GM21515 (cell line): Measurements from ENCODE around the gene SYCP1.
"Not testable (repeated sequence)": the region's sequence is repeated elsewhere in the genome, so short reads cannot be mapped to it uniquely, and the experiment has no call there.

ENCODE experiments used
- ATAC-seq: cut with Tn5 transposase; IDR thresholded peaks from one replicate; pipeline ENCODE4 v1.9.1; 2021; ENCODE audit not compliant: unreplicated experiment

The SYCP1 gene, protein sequence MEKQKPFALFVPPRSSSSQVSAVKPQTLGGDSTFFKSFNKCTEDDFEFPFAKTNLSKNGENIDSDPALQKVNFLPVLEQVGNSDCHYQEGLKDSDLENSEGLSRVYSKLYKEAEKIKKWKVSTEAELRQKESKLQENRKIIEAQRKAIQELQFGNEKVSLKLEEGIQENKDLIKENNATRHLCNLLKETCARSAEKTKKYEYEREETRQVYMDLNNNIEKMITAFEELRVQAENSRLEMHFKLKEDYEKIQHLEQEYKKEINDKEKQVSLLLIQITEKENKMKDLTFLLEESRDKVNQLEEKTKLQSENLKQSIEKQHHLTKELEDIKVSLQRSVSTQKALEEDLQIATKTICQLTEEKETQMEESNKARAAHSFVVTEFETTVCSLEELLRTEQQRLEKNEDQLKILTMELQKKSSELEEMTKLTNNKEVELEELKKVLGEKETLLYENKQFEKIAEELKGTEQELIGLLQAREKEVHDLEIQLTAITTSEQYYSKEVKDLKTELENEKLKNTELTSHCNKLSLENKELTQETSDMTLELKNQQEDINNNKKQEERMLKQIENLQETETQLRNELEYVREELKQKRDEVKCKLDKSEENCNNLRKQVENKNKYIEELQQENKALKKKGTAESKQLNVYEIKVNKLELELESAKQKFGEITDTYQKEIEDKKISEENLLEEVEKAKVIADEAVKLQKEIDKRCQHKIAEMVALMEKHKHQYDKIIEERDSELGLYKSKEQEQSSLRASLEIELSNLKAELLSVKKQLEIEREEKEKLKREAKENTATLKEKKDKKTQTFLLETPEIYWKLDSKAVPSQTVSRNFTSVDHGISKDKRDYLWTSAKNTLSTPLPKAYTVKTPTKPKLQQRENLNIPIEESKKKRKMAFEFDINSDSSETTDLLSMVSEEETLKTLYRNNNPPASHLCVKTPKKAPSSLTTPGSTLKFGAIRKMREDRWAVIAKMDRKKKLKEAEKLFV

DNA sequence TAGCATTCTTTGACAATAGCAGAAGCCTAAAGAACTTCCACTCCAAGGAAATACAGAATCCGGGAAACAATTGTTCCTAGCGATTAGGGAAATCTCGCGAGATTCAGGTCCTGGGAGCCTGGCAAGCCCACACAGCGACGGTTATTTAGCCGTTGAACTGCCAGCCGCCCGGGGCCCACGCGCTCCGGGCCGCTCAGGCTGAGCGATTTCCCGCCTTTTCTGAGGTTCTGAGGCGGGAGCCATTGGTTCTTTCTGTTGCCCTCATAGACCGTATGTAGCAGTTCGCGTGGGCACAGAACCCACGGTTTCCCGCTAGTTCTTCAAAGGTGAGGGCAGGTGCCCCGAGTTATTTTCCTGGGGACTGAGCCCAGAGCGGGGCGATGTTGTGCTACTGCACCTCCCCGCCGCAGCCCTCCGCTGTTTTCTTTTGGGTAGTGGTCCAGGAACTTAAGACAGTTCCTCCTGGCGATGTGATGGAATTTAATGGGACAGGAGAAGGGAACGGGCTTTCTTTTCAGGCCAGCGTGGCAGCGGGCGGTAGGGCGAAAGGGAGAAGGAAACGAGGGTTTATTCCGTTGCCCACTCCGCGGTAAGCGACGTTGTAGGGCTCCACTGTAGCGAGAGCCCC is at the start of gene SYCP1:
TSS of gene SYCP1 (plus strand) at position 171 of the 628 bp plus-strand sequence. CDS start 602 bp downstream, outside the sequence.
- no peak for ATAC-seq

DNA sequence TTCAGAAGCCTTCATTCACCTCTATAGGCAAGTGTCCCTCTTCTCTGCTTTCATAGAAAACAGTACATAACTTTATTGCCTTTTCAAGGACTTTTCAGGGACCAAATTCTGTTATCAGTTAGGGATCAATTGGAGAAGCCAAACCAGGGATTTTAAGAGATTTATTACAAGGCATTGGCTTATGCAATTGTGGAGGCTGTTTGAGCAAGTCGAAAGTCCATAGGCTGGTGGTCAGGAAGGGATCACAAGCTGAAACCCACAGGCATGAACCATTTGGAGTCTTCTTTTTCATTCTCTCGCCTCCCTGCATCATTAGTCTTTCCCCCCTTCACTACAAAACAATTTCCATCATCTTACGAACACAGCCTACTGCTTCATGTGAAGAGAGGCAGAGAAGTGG is 34.8 kb upstream of the SYCP1 start:
- no peak for ATAC-seq

DNA sequence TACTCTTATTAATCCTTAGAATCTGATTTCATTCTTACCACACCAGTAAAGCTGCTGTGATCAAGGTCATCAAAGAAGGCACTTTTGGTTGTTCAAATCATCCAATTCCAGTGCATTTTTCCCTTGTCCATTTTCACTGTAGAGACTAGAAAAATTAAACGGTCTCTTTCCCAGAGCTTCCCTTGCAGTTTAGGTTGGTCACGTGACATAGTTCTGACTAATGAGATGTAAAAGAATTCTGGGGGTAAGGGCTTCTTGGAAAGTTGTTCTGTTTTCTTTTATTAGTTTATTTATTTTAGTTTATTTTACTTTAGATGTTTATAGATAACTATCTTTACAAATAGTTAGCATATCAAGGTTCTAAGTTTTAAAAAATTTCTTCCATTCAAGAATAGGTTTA is 34.3 kb upstream of the SYCP1 start:
- no peak for ATAC-seq

DNA sequence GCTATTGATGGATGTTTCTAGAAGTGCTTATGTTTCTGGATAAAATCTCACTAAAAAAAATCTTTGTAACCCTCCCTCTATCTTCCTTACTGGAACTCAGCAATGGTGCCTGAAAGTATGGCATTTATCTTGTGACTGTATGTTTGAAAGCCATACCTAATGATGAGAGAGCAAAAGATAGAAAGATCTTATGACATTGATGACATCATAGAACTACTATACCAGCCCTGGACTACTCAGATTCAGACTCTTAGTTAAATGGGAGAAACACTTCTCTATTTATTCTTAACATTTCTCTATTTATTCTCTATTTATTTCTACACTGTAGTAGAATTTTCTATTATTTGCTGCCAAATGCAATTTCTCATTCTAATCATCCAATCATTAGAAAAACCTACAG is 32.7 kb upstream of the SYCP1 start:
- ATAC-seq, result no peak

DNA sequence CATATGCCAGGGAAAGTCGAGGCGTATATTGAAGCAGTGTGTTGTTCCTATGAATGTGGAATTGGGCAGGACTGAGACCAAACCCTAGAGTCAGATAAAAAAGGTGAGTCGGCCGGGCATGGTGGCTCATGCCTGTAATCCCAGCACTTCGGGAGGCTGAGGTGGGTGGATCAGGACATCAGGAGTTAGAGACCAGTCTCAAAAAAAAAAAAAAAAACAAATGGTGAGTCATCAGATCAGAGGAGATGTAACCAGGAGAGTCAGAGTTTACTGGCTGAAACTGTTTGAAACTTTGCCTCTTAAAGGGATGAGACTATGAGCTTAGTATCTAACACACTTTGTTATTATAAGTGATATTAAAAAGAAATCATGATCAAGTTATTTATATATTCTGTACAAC is 26.4 kb upstream of the SYCP1 start:
- no peak for ATAC-seq

DNA sequence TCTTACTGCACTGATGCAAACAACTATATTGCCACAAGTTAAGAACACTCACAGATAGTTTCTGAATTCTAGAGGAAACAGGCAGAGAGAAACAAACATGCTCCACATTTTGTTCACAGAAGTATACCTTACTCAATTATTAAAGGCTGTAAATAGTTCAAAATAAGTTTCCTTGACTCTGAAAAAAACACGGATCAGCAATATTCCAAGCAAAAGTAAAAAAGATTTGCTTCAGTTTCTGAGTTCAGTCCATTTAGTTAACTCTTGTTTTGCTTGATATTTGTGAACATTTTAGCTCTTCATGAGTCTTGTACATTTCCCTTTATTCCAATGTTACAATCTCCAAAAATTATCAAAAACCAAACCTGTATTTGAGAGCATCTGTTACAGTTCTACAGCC is 24.6 kb upstream of the SYCP1 start:
- not testable (repeated sequence) for ATAC-seq

DNA sequence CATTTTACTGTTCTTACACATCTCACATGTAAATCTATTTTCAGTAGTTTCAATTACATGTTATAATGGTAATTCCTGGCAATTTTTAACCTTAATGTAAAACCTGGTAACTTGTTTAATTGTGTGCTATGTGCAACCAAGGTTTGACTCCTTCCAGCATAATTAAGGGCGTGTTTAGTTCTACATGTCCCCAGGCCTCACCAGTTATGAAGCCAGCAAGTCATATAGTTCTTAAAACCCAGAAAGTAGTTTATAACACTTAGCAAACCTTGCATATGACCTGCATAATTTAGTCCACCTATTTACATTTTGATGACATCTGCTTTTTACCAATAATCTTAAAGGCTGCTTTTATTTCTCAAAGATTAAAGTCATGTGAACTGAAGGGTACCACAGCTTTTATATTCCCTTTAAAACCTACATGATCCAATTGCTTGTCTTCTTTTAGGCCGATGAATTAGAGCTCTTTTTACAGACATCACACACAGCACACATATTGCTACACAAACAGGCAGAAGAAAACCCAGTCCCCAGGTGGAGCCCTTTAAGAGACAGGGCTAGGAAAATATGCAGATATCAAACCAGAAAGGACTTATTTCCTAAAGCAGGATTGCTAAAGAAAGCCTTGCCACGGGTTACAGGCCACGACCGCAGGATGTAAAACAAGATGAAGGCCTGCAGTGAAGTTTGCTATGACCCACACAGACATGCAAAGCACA is 23.2 kb upstream of the SYCP1 start:
- no peak for ATAC-seq

DNA sequence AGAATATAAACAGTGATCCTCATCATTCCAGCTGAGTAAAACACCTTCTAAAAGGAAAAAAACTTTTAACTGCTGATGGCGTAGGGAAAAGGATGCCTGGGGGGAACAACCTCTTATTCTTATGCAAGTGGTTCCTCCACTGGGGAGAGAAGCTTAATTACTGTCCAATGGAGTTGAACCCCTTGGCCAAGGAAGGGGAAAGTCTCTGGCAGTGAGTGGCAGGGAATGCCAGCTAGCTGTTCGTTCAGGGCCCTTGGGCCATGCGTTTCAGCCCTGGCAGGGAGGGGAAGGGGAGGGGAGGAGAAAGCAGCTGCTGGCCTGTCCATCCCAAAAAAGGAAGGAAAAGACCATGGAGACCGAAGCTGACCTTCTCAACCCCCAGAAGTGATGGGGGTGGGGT is 22.6 kb upstream of the SYCP1 start:
- ATAC-seq, result no peak

DNA sequence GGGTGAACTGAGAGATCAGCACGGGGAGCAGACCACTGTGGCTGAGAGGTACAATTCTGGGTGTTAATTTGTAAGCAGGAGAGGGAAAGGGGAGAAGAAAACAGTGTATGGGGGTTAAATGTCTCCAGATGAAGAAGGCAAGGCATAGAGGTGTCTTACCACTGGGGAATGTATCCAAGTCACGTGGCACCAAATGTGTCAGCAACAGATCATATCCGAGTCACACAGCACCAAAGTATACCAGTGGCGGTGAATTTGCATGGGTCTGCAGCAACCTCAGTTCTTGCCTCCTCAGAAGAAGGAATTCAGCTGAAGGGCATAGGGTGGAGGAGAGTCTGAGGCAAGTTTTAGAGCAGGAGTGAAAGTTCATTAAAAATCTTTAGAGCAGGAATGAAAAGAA is 21.2 kb upstream of the SYCP1 start:
- ATAC-seq, result no peak

DNA sequence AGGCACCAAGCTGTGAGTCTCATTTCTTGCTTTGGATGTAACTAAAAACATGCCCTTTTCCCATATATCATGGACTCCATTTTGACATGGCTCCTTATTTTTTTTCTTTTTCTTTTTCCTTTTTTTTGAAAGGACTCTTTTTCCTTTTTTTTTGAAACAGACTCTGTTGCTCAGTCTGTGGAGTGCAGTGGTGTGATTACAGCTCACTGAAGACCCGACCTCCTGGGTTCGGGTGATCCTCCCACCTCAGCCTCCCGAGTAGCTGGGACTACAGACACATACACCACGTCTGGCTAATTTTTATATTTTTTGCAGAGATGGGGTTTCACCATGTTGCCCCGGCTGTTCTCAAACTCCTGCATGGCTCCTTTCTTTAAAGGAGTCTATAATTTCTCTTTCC is 10.4 kb upstream of the SYCP1 start:
- no peak for ATAC-seq

DNA sequence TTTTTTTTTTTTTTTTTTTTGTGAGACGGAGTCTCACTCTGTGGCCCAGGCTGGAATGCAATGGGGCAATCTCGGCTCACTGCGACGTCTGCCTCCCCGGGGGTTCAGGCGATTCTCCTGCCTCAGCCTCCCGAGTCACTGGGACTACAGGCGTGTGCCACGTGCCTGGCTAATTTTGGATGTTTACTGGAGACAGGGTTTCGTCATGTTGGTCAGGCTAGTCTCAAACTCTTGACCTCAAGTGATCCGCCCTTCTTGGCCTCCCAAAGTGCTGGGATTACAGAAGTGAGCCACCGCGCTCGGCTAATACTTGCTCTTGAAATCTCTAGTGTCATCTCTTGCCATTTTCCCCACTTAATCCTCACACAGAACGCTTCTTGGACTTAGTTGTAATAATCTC is 1.1 kb upstream of the SYCP1 start:
- ATAC-seq, result no peak

DNA sequence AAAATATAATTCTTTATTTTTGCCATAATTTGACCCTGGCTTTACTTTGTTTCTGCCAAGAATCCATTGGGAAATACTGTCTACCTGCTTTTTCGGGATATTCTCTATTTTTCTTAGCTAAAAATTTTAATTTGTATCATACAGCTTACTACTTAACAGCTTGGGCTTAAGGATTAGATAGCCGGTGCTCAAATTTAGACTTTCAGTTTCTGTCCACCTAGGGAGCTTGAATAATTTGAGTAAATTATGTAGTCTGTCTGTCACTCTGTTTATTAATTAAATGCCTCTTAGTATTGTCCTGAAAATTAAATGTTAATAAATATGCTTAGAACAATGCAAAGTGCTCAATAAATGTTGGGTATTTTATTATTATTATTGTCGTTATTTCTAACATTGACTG is 6.7 kb downstream of the SYCP1 start:
- ATAC-seq, result no peak

DNA sequence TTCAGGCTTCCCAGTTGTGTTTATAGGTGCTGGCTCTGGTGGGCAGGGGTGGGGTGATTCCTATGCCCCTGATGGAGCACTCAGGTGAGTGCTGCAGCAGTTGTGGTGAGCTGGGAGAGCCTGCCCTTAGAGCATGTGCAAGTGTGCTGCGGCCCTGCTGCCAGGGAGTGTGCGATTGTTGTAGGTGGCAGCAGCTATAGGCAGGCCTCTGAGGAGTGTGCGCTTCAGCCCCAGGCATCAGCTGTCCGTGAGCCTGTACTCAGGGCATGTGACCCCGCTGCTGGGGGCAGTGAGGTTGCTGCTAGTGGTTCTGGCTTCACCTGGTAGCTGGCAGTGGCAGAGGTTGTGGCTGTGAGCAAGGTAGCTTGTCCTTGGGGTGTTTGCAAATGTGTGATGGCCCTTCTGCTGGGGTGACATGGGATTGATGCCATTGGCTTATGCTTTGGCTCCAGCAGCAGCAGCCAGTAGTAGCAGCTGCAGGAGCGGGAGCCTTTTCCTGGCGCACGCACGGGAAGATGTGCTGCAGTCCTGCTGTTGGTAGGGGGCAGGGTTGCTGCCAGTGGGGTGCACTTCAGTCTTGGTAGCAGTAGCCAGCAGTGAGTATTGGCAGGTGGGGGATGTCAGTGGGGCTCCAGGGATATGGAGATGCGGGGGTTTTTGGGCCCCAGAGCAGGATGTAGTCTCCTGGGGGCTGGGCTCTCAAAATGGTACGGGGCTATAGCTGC is 37.7 kb downstream of the SYCP1 start:
- ATAC-seq, result no peak

DNA sequence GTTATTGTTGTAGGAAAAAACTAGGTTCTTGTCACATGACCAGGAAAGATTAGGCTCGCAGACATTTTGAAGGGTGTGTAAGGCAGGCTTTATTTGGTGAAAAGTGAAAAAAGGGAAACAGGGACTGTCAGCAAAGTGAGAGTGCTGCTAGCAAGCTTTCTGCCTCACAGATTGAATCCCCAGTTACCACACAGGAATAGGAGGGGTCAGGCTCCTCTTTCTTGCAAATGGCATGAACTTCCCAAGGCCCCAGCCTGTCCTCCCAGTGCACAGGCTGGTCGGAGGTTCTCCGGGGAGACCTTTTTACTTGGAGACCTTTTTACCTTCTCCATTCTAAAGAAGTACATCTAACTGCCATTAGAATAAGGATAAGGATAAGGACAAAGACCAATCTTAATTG is 42.1 kb downstream of the SYCP1 start:
- ATAC-seq, result no peak

DNA sequence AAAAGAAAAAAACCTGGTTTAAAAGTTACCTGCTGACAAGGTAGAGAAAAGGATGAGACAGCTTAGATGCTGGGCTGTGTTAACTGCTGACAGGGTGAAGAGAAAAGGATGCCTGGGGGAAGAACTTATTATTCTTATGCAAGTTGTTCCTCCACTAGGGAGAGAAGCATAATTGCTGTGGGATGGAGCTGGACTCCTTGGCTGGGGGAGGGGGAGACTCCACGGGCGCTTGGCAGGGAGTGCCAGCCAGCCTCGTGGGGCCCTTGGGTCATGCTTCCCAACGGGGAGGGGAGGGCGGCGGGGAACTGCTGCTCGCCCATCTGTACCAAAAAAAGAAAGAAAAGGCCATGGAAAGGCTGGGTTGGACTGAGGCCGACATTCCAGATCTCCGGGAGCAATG is 47.2 kb downstream of the SYCP1 start:
- ATAC-seq, result no peak

DNA sequence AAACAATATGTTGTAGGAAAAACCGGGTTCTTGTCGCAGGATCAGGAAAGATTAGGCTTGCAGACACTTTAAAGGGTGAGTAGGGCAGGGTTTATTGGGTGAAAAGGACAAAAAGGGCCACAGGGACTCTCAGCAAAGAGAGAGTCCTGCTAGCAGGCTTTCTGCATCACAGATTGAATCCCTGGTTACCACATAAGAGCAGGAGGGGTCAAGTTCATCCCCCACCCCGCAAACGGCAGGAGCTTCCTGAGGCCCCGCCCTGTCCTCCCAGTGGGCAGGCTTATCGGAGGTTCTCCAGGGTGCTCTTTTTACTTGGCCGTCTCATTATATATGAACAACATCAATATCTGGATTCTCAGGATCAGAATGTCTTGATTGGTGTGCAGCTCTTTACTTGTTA is 47.7 kb downstream of the SYCP1 start:
- ATAC-seq, result no peak

DNA sequence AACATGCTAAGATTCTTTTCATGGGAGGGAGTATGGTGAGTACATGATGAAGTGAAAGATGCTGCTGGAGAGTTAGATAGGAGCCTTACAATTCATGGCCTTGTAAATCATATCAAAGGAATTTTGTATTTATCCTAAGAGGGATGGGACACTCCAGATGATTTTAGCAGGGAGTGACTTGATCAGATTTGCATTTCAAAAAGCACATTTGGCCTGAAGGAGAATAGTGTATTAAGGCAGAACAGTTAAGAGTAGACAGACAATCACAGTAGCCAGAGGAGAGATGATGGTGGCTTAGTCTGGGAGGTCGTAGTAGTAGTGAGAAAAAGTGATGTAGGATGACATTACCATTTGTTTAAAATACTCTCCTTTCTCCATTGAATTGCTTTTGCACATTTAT is 48.8 kb downstream of the SYCP1 start:
- no peak for ATAC-seq

DNA sequence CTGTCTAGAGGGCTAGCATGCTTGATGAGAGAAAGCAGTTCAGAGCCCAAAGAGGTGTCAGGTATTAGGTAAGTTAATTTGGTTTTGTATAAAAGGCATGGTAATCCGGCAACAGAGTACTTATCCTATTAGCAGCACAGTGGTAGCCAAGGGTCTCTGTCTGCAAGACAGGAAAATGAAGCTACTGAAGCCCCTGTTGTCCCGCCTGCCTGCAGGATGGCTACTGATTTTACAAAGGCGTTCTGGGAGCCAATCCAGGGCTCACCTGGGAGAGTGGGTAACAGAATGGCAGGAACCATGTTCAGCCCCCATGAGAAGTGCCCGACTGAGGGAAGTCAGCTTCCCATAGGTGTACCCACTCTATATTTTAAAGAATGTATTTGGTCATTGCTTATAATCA is 61.1 kb downstream of the SYCP1 start:
- ATAC-seq, result not testable (repeated sequence)

DNA sequence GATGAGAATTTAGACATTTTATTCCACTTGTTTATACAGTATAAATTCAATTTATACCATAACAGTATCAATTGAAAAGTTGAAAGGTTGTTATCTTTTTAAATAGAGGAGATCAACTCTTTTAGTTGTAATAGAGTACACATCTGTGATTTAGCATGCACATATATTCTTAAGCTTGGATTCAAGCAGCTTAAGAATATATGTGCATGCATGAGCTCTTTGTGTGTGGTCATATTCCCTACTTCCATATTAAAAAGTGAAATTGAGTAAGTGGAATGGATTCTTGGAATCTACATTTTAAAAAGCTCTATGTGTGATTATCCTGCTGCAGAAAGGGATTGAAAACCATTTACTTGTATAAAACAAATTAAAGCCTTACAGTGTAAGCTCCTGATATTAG is 71.9 kb downstream of the SYCP1 start:
- ATAC-seq, result no peak

DNA sequence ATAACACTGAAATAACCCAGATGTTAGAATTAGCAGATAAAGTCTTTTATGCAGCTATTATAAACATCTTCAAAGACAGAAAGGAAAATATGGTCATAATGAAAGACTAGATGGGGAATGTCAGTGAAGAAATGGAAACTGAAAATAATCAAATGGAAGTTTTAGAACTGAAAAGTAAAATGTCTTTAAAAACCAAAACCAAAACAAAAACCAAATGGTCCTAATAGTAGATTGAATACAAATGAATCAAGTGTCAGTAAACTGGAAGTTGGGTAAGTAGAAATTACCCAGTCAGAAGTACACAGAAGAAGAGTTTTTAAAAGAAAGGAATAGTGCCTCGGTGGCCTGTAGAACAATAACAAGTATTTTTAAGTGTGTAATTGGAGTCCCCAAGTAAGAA is 72.7 kb downstream of the SYCP1 start:
- no peak for ATAC-seq
